Measurements from ENCODE around the gene DLGAP1. TPM values are rescaled to one million over a fixed set of nuclear protein-coding genes. Genes with fewer than 3 reads are reported as not detected.

DLGAP1 gene
- total and polyA plus RNA-seq, 2 of the 8 experiments (the other 6 are each of a cell fraction or from before 2014, with no cell fraction given) = 11.8 to 16.9 TPM

DNA sequence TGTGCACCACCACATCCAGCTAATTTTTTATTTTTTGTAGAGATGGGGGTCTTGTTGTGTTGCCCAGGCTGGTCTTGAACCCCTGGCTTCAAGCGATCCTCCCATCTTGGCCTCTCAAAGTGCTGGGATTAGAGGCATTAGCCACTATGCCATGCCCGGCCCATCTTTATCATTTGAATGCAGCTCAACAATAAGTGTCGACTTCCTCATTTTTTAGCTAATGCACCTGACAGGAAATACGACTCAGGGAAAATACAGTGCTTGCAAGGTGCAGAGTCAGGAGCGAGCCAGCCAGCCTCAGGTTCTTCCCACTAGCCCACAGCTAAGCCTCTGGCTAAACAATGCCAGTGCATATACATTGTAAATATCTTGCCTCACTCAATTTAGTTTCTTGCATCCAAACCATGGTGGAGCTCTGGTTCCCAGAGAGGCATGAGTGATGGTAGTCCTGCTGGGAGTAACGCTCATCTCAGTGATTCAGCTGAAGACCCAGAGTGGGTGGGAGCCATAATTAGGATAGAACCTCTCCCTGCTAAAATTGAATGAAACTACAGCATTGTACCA, 870.1 kb downstream of the DLGAP1 start:
- Histone ChIP-seq H3K27ac (ENCODE audit: low read depth, low read length) (no peak overlapping the region; the same call in 1 of the 2 replicates), H3K27me3 (replicated peaks in 1 of 4; ENCODE audit: control insufficient read depth in 3 of 4, extremely low read depth in 1 of 4, insufficient read depth in 3 of 4, low read length in 3 of 4) (no peaks in the 10 kb centered on the region), H2BK20ac (ENCODE audit: low read length) (no peak overlapping the region), H2BK120ac (replicated peaks; ENCODE audit: low read depth, low read length) (peak overlapping the region; percentile 96), H3K9ac (replicated peaks in 1 of 4; ENCODE audit: extremely low read depth in 1 of 4, low read depth in 3 of 4, low read length in 3 of 4) (no peak overlapping the region), H4K5ac (ENCODE audit: insufficient read length, low read depth, low read length) (peak overlapping the region; percentile 81), H3K23ac (ENCODE audit: insufficient read length) (no peak overlapping the region), H3K4me1 (replicated peaks in 1 of 4; ENCODE audit: control insufficient read depth in 3 of 4, insufficient read depth in 4 of 4, low read length in 3 of 4) (peaks cover 3 to 13% (median 9%) of the 10 kb centered on the region in 4 experiments), H3K79me2 (ENCODE audit: control insufficient read depth in 1 of 2, insufficient read depth in 2 of 2, low read length in 2 of 2) (no peaks in the 10 kb centered on the region), H3K56ac (replicated peaks; ENCODE audit: insufficient read length, low read depth, low read length) (peak overlapping the region; percentile 19), H3K9me3 (ENCODE audit: insufficient read depth in 2 of 2, low read depth in 1 of 2, low read length in 1 of 2) (no peaks in the 10 kb centered on the region), H4K20me1 (replicated peaks in 1 of 2; ENCODE audit: control insufficient read depth in 1 of 2, insufficient read depth in 2 of 2, low read length in 2 of 2) (no peaks in the 10 kb centered on the region), H2BK15ac (ENCODE audit: low read length) (no peak overlapping the region), H3K18ac (ENCODE audit: extremely low read depth, low read length) (peak overlapping the region; percentile 89), H2BK12ac (ENCODE audit: low read depth, low read length) (peak overlapping the region; percentile 22; the same call in 1 of the 2 replicates), H3K4ac (replicated peaks; ENCODE audit: insufficient read length, low read depth, low read length) (peak overlapping the region; percentile 83), H2AK5ac (ENCODE audit: low read depth, low read length) (peak overlapping the region; percentile 57; the same call in 1 of the 2 replicates), H3K4me2 (ENCODE audit: insufficient read depth in 1 of 2, low read depth in 2 of 2, low read length in 2 of 2) (peak overlapping the region; percentile 41; a peak in 3 of 4 replicates), H3K79me1 (ENCODE audit: low read depth, low read length) (no peaks in the 10 kb centered on the region), H3K14ac (ENCODE audit: insufficient read length) (no peak overlapping the region), H3K4me3 (ENCODE audit: extremely low read depth in 1 of 4, insufficient read depth in 2 of 4, low read depth in 3 of 4, low read length in 4 of 4) (no peak overlapping the region), H3K36me3 (ENCODE audit: control insufficient read depth in 2 of 4, insufficient read depth in 4 of 4, low read length in 3 of 4) (no peaks in the 10 kb centered on the region), H4K91ac (replicated peaks; ENCODE audit: insufficient read length, low read length) (peak overlapping the region; percentile 98), H3K23me2 (ENCODE audit: low read depth, low read length) (no peaks in the 10 kb centered on the region; the same call in 1 of the 2 replicates), H4K8ac (ENCODE audit: extremely low read depth, insufficient read depth, low read length) (no peak overlapping the region), H2AFZ (ENCODE audit: low read length) (no peak overlapping the region), H2BK5ac (ENCODE audit: low read depth, low read length) (peak overlapping the region; percentile 90; the same call in 1 of the 2 replicates)
- CTCF ChIA-PET (ENCODE audit: partially characterized antibody) = interaction anchor here (0.7 to 4.2 kb wide), 48 partner anchors 9 to 314 kb away, joined by 3 to 42 read pairs (median 5); no protein-coding TSS in a partner anchor
- FAIRE-seq (no peak), DNase-seq (ENCODE audit: low read depth in 1 of 2, low spot score in 2 of 2) (peak in 1 of 2 experiments; percentile 55)
- TF ChIP-seq KDM1A (IDR thresholded peaks at IDR 0.05; ENCODE audit: borderline replicate concordance, low read length) (peak; percentile 65; the same call in 1 of the 2 replicates), BACH1 (IDR thresholded peaks at IDR 0.05; ENCODE audit: low read length) (peak; percentile 73), GTF2F1 (IDR thresholded peaks at IDR 0.05; ENCODE audit: borderline replicate concordance, low read depth, low read length) (no peak)
- POLR2A ChIA-PET (ENCODE audit: partially characterized antibody) = interaction anchor here (0.6 to 2.1 kb wide), 20 partner anchors 9 to 288 kb away, joined by 3 to 20 read pairs (median 5); no protein-coding TSS in a partner anchor
- 23% methylated on average over 6 of the region's 6 CpGs; no CpG with 5 or more reads in 1 of the 2 experiments for WGBS, 2 experiments (ENCODE audit: extremely low coverage in 1 of 2, insufficient coverage in 1 of 2, insufficient read length in 1 of 2, insufficient replicate concordance in 2 of 2, low coverage in 1 of 2, low lambda C conversion rate in 2 of 2, missing lambda C conversion rate in 1 of 2)
